Measurements from ENCODE around the gene CFAP77. TPM values are rescaled to one million over a fixed set of nuclear protein-coding genes. Genes with fewer than 3 reads are reported as not detected.

The CFAP77 gene
- total and polyA plus RNA-seq, 10 of the 15 experiments (the other 5 are each of a cell fraction or from before 2014, with no cell fraction given) = 0.33 TPM; not detected in 9

DNA sequence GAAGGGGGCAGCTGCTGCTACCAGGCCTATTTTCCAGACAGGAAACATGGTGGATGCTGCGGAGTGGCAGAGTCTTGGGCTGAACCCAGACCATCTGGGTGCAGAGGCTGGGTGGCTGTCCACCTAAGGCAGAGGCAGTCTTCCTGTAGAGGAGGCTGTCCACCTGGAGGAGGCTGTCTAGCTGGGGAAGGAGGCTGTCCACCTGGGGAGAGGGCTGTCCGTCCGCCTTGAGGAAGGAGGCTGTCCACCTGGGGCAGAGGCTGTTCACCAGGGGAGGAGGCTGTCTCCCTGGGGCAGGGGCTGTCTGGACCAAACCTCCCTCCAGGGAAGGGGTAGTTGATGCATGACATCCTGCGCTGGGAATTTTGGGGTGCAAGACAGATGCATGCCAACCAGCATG, 133.2 kb downstream of the CFAP77 start:
- SMC1A ChIA-PET (ENCODE audit: uncharacterized antibody, unreplicated experiment) = no interaction called here
- ATAC-seq (no peak), DNase-seq (ENCODE audit: low read depth, low spot score) (no peak), FAIRE-seq (no peak)
- Histone ChIP-seq H3K4me3 (no peak overlapping the region), H3K27me3 (replicated peaks in 1 of 2; ENCODE audit: control insufficient read depth in 2 of 2, insufficient read depth in 2 of 2, low read length in 1 of 2) (peaks cover 0 to 3% of the 10 kb centered on the region in 2 experiments), H3K4me2 (ENCODE audit: control insufficient read depth, insufficient read depth) (no peak overlapping the region), H3K79me2 (ENCODE audit: control insufficient read depth, insufficient read depth, low read length) (no peaks in the 10 kb centered on the region), H2AFZ (ENCODE audit: control insufficient read depth, low read depth, low read length) (no peak overlapping the region), H3K4me1 (ENCODE audit: control insufficient read depth, insufficient read depth, low read length) (no peaks in the 10 kb centered on the region), H3K9ac (ENCODE audit: control insufficient read depth, insufficient read depth, low read length) (no peak overlapping the region), H4K20me1 (ENCODE audit: control insufficient read depth, insufficient read depth) (no peaks in the 10 kb centered on the region), H3K9me3 (replicated peaks; ENCODE audit: control insufficient read depth, insufficient read depth, low read length) (no peaks in the 10 kb centered on the region), H3K27ac (ENCODE audit: control insufficient read depth, insufficient read depth) (no peak overlapping the region), H3K36me3 (ENCODE audit: control insufficient read depth in 2 of 2, insufficient read depth in 2 of 2, low read length in 1 of 2) (no peaks in the 10 kb centered on the region)
- RAD21 ChIA-PET (ENCODE audit: unreplicated experiment) = no interaction called here
- POLR2A ChIA-PET = no interaction called here
- intact Hi-C loops (cut with micrococcal nuclease; ENCODE audit: unreplicated experiment) (no loop called here), in situ Hi-C loops (cut with MboI) (no loop called here)
- WGBS (ENCODE audit: insufficient coverage, insufficient replicate concordance, low lambda C conversion rate, missing lambda C conversion rate) = 74% methylated on average over 4 of the region's 4 CpGs
- BruUV-seq (replicated peaks) = no TSS peak
- CTCF ChIA-PET = interaction anchor here (0.6 kb wide), 1 partner anchor 497 kb away, joined by 3 read pairs; no protein-coding TSS in a partner anchor
- TF ChIP-seq SUPT20H (IDR thresholded peaks at IDR 0.05; ENCODE audit: borderline replicate concordance, control insufficient read depth, low read depth, low read length) (no peak), POLR2A (IDR thresholded peaks at IDR 0.05; ENCODE audit: low read depth, low read length) (no peak), MTA2 (IDR thresholded peaks at IDR 0.05; ENCODE audit: low read depth) (no peak), EP300 (IDR thresholded peaks at IDR 0.05; ENCODE audit: borderline replicate concordance in 1 of 2, control insufficient read depth in 1 of 2, low read depth in 2 of 2, low read length in 2 of 2) (no peak), NBN (IDR thresholded peaks at IDR 0.05) (no peak), MTA3 (IDR thresholded peaks at IDR 0.05; ENCODE audit: borderline replicate concordance, low read length) (no peak), MYC (IDR thresholded peaks at IDR 0.05; ENCODE audit: insufficient read depth, insufficient read length, insufficient replicate concordance, low read length, severe bottlenecking) (no peak), SMAD1 (IDR thresholded peaks at IDR 0.05; ENCODE audit: low read depth, partially characterized antibody) (no peak), ZNF24 (IDR thresholded peaks at IDR 0.05) (no peak), NFYA (IDR thresholded peaks at IDR 0.05; ENCODE audit: borderline replicate concordance, low read depth, low read length) (no peak), MEF2A (IDR thresholded peaks at IDR 0.05; ENCODE audit: insufficient read depth, low read depth, low read length) (no peak), LARP7 (IDR thresholded peaks at IDR 0.05) (no peak), STAT3 (IDR thresholded peaks at IDR 0.05; ENCODE audit: low read depth, low read length) (no peak)
- TF ChIP-seq, protein P1, sequence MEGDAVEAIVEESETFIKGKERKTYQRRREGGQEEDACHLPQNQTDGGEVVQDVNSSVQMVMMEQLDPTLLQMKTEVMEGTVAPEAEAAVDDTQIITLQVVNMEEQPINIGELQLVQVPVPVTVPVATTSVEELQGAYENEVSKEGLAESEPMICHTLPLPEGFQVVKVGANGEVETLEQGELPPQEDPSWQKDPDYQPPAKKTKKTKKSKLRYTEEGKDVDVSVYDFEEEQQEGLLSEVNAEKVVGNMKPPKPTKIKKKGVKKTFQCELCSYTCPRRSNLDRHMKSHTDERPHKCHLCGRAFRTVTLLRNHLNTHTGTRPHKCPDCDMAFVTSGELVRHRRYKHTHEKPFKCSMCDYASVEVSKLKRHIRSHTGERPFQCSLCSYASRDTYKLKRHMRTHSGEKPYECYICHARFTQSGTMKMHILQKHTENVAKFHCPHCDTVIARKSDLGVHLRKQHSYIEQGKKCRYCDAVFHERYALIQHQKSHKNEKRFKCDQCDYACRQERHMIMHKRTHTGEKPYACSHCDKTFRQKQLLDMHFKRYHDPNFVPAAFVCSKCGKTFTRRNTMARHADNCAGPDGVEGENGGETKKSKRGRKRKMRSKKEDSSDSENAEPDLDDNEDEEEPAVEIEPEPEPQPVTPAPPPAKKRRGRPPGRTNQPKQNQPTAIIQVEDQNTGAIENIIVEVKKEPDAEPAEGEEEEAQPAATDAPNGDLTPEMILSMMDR (IDR thresholded peaks at IDR 0.05 in 2 of 3, conservative IDR thresholded peaks at IDR 0.05 in 1 of 3; ENCODE audit: control insufficient read depth in 2 of 3, extremely low read depth in 1 of 3, insufficient read depth in 1 of 3, low read depth in 3 of 3, low read length in 3 of 3) = no peak
- TF ChIP-seq, protein P2, sequence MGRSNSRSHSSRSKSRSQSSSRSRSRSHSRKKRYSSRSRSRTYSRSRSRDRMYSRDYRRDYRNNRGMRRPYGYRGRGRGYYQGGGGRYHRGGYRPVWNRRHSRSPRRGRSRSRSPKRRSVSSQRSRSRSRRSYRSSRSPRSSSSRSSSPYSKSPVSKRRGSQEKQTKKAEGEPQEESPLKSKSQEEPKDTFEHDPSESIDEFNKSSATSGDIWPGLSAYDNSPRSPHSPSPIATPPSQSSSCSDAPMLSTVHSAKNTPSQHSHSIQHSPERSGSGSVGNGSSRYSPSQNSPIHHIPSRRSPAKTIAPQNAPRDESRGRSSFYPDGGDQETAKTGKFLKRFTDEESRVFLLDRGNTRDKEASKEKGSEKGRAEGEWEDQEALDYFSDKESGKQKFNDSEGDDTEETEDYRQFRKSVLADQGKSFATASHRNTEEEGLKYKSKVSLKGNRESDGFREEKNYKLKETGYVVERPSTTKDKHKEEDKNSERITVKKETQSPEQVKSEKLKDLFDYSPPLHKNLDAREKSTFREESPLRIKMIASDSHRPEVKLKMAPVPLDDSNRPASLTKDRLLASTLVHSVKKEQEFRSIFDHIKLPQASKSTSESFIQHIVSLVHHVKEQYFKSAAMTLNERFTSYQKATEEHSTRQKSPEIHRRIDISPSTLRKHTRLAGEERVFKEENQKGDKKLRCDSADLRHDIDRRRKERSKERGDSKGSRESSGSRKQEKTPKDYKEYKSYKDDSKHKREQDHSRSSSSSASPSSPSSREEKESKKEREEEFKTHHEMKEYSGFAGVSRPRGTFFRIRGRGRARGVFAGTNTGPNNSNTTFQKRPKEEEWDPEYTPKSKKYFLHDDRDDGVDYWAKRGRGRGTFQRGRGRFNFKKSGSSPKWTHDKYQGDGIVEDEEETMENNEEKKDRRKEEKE (IDR thresholded peaks at IDR 0.05) = no peak
- TF ChIP-seq, protein P3, sequence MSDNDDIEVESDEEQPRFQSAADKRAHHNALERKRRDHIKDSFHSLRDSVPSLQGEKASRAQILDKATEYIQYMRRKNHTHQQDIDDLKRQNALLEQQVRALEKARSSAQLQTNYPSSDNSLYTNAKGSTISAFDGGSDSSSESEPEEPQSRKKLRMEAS (IDR thresholded peaks at IDR 0.05; ENCODE audit: low read depth, low read length) = no peak
- TF ChIP-seq, protein P4, sequence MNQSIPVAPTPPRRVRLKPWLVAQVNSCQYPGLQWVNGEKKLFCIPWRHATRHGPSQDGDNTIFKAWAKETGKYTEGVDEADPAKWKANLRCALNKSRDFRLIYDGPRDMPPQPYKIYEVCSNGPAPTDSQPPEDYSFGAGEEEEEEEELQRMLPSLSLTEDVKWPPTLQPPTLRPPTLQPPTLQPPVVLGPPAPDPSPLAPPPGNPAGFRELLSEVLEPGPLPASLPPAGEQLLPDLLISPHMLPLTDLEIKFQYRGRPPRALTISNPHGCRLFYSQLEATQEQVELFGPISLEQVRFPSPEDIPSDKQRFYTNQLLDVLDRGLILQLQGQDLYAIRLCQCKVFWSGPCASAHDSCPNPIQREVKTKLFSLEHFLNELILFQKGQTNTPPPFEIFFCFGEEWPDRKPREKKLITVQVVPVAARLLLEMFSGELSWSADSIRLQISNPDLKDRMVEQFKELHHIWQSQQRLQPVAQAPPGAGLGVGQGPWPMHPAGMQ (IDR thresholded peaks at IDR 0.05; ENCODE audit: borderline replicate concordance) = no peak
